GM18907 (cell line): ENCODE data around the gene POLR2E.
A peak's percentile ranks its signal among the peaks of the same experiment; 100 is the strongest.
"Not testable (repeated sequence)": the region's sequence is repeated elsewhere in the genome, so short reads cannot be mapped to it uniquely, and the experiment has no call there.

Experiments
- ATAC-seq: cut with Tn5 transposase; IDR thresholded peaks from one replicate; pipeline ENCODE4 v1.9.1; 2021; ENCODE audit warnings: mild to moderate bottlenecking, moderate library complexity; ENCODE audit not compliant: unreplicated experiment

POLR2E gene

GRCh38 chr19:1126984-1127760, 32.0 kb upstream of the POLR2E start:
- ATAC-seq: no peak

GRCh38 chr19:1125601-1126467, 30.7 kb upstream of the POLR2E start:
- no peak for ATAC-seq

GRCh38 chr19:1123885-1124677, 28.9 kb upstream of the POLR2E start:
- ATAC-seq: no peak

GRCh38 chr19:1123381-1123780, 28.2 kb upstream of the POLR2E start:
- no peak for ATAC-seq

- no peak for ATAC-seq
Observed at GRCh38 chr19:1122972-1123363, 27.8 kb upstream of the POLR2E start.

GRCh38 chr19:1122021-1122971, 27.1 kb upstream of the POLR2E start:
- ATAC-seq: no peak

- ATAC-seq: no peak
Observed at GRCh38 chr19:1121395-1121794, 26.2 kb upstream of the POLR2E start.

- ATAC-seq: no peak
Observed at GRCh38 chr19:1119475-1120217, 24.5 kb upstream of the POLR2E start.

- no peak for ATAC-seq
Observed at GRCh38 chr19:1118999-1119398, 23.8 kb upstream of the POLR2E start.

- no peak for ATAC-seq
Observed at GRCh38 chr19:1117654-1118053, 22.5 kb upstream of the POLR2E start.

GRCh38 chr19:1116726-1117581, 21.8 kb upstream of the POLR2E start:
- ATAC-seq: no peak

GRCh38 chr19:1115646-1116420, 20.7 kb upstream of the POLR2E start:
- ATAC-seq: no peak

GRCh38 chr19:1114728-1115127, 19.6 kb upstream of the POLR2E start:
- ATAC-seq: not testable (repeated sequence)

GRCh38 chr19:1113986-1114483, 18.9 kb upstream of the POLR2E start:
- no peak for ATAC-seq

GRCh38 chr19:1113030-1113985, 18.1 kb upstream of the POLR2E start:
- ATAC-seq: peak; percentile 45

- no peak for ATAC-seq
Observed at GRCh38 chr19:1112268-1113029, 17.3 kb upstream of the POLR2E start.
